GM20431 (cell line): Measurements from ENCODE around the gene MKX.

Experiments
- in situ Hi-C: fragments of 300-500 bp; cut with MseI, MboI; formaldehyde crosslinking; loops from one replicate; pipeline ENCODE4 v1.15.0; 2020; ENCODE audit warnings: low sequenced_read_pairs; ENCODE audit not compliant: unreplicated experiment

Gene MKX

GRCh38 chr10:27743012-27743876, 2.4 kb downstream of the MKX start:
- in situ Hi-C loops: no loop called here

- in situ Hi-C loops: no loop called here
Measured at GRCh38 chr10:27742195-27743011, 3.2 kb downstream of the MKX start.

- in situ Hi-C loops: no loop called here
Measured at GRCh38 chr10:27741173-27742091, 4.2 kb downstream of the MKX start.

- in situ Hi-C loops: no loop called here
Measured at GRCh38 chr10:27736396-27736795, 9.2 kb downstream of the MKX start.

GRCh38 chr10:27730041-27730440, 15.6 kb downstream of the MKX start:
- in situ Hi-C loops: no loop called here

- in situ Hi-C loops: no loop called here
Measured at GRCh38 chr10:27728338-27728737, 17.3 kb downstream of the MKX start.

- in situ Hi-C loops: no loop called here
Measured at GRCh38 chr10:27724287-27724686, 21.3 kb downstream of the MKX start.

GRCh38 chr10:27723436-27723835, 22.2 kb downstream of the MKX start:
- in situ Hi-C loops: no loop called here

GRCh38 chr10:27720529-27720928, 25.1 kb downstream of the MKX start:
- in situ Hi-C loops: no loop called here

- in situ Hi-C loops: no loop called here
Measured at GRCh38 chr10:27719052-27719451, 26.6 kb downstream of the MKX start.

GRCh38 chr10:27717861-27718260, 27.8 kb downstream of the MKX start:
- in situ Hi-C loops: no loop called here

- in situ Hi-C loops: no loop called here
Measured at GRCh38 chr10:27717224-27717623, 28.4 kb downstream of the MKX start.

- in situ Hi-C loops: no loop called here
Measured at GRCh38 chr10:27716521-27716920, 29.1 kb downstream of the MKX start.

GRCh38 chr10:27715505-27715904, 30.1 kb downstream of the MKX start:
- in situ Hi-C loops: no loop called here

GRCh38 chr10:27714349-27714748, 31.3 kb downstream of the MKX start:
- in situ Hi-C loops: no loop called here

GRCh38 chr10:27713941-27714340, 31.7 kb downstream of the MKX start:
- in situ Hi-C loops: no loop called here

- in situ Hi-C loops: no loop called here
Measured at GRCh38 chr10:27710014-27710413, 35.6 kb downstream of the MKX start.

GRCh38 chr10:27709304-27709703, 36.3 kb downstream of the MKX start:
- in situ Hi-C loops: no loop called here

GRCh38 chr10:27701938-27702537, 43.6 kb downstream of the MKX start:
- in situ Hi-C loops: no loop called here

- in situ Hi-C loops: no loop called here
Measured at GRCh38 chr10:27699776-27700175, 45.8 kb downstream of the MKX start.
